ENCODE data around the gene FAM200B.

FAM200B gene

GRCh38 chr4:15681372-15682241, at the start of gene FAM200B:
Gene FAM200B, plus strand, starts transcription at chr4:15681827. Its CDS starts 5,151 bp downstream, at chr4:15686978.
- in situ Hi-C loops (cut with MboI; ENCODE audit: low sequenced_read_pairs): no loop called here

GRCh38 chr4:15636818-15637217, 44.8 kb upstream of the FAM200B start:
- in situ Hi-C loops (cut with MboI; ENCODE audit: low sequenced_read_pairs): no loop called here

GRCh38 chr4:15638418-15638817, 43.2 kb upstream of the FAM200B start:
- in situ Hi-C loops (cut with MboI; ENCODE audit: low sequenced_read_pairs): no loop called here

GRCh38 chr4:15648600-15648999, 33.0 kb upstream of the FAM200B start:
- in situ Hi-C loops (cut with MboI; ENCODE audit: low sequenced_read_pairs): no loop called here

GRCh38 chr4:15649914-15650545, 31.6 kb upstream of the FAM200B start:
- in situ Hi-C loops (cut with MboI; ENCODE audit: low sequenced_read_pairs): loop anchor here (25.0 kb wide), 1 partner anchor 413 kb away; no protein-coding TSS in a partner anchor

GRCh38 chr4:15651676-15652075, 30.0 kb upstream of the FAM200B start:
- in situ Hi-C loops (cut with MboI; ENCODE audit: low sequenced_read_pairs): loop anchor here (25.0 kb wide), 1 partner anchor 414 kb away; no protein-coding TSS in a partner anchor

- in situ Hi-C loops (cut with MboI; ENCODE audit: low sequenced_read_pairs): loop anchor here (25.0 kb wide), 1 partner anchor 415 kb away; no protein-coding TSS in a partner anchor
Measured at GRCh38 chr4:15652191-15652590, 29.4 kb upstream of the FAM200B start.

- in situ Hi-C loops (cut with MboI; ENCODE audit: low sequenced_read_pairs): loop anchor here (25.0 kb wide), 1 partner anchor 416 kb away; no protein-coding TSS in a partner anchor
Measured at GRCh38 chr4:15652841-15653240, 28.8 kb upstream of the FAM200B start.

GRCh38 chr4:15653420-15653819, 28.2 kb upstream of the FAM200B start:
- in situ Hi-C loops (cut with MboI; ENCODE audit: low sequenced_read_pairs): loop anchor here (25.0 kb wide), 1 partner anchor 416 kb away; no protein-coding TSS in a partner anchor

GRCh38 chr4:15653864-15654592, 27.6 kb upstream of the FAM200B start:
- in situ Hi-C loops (cut with MboI; ENCODE audit: low sequenced_read_pairs): loop anchor here (25.0 kb wide), 1 partner anchor 417 kb away; no protein-coding TSS in a partner anchor

GRCh38 chr4:15654593-15655222, 26.9 kb upstream of the FAM200B start:
- in situ Hi-C loops (cut with MboI; ENCODE audit: low sequenced_read_pairs): loop anchor here (25.0 kb wide), 1 partner anchor 417 kb away; no protein-coding TSS in a partner anchor

- in situ Hi-C loops (cut with MboI; ENCODE audit: low sequenced_read_pairs): loop anchor here (25.0 kb wide), 1 partner anchor 418 kb away; no protein-coding TSS in a partner anchor
Measured at GRCh38 chr4:15655223-15656037, 26.2 kb upstream of the FAM200B start, which contains the start of gene FBXL5. Gene FBXL5, minus strand, starts transcription at chr4:15655357. Its CDS starts 70 bp downstream, at chr4:15655287.

GRCh38 chr4:15656038-15656470, 25.6 kb upstream of the FAM200B start:
- in situ Hi-C loops (cut with MboI; ENCODE audit: low sequenced_read_pairs): loop anchor here (25.0 kb wide), 1 partner anchor 419 kb away; no protein-coding TSS in a partner anchor

GRCh38 chr4:15657366-15657765, 24.3 kb upstream of the FAM200B start:
- in situ Hi-C loops (cut with MboI; ENCODE audit: low sequenced_read_pairs): loop anchor here (25.0 kb wide), 1 partner anchor 420 kb away; no protein-coding TSS in a partner anchor

GRCh38 chr4:15658136-15658770, 23.4 kb upstream of the FAM200B start:
- in situ Hi-C loops (cut with MboI; ENCODE audit: low sequenced_read_pairs): loop anchor here (25.0 kb wide), 1 partner anchor 421 kb away; no protein-coding TSS in a partner anchor

GRCh38 chr4:15658781-15659180, 22.8 kb upstream of the FAM200B start:
- in situ Hi-C loops (cut with MboI; ENCODE audit: low sequenced_read_pairs): loop anchor here (25.0 kb wide), 1 partner anchor 421 kb away; no protein-coding TSS in a partner anchor

GRCh38 chr4:15659768-15660570, 21.7 kb upstream of the FAM200B start:
- in situ Hi-C loops (cut with MboI; ENCODE audit: low sequenced_read_pairs): loop anchor here (25.0 kb wide), 1 partner anchor 423 kb away; no protein-coding TSS in a partner anchor
